Heart left ventricle (tissue), 16 donors: ENCODE data around the gene RGS12. TPM values are rescaled to one million over a fixed set of nuclear protein-coding genes. Genes with fewer than 3 reads are reported as not detected.

Experiments used
- ATAC-seq, 4 donors: fragments of 200-7000 bp; cut with Tn5 transposase; one replicate each; pipeline ENCODE4 v1.9.1; 2020 to 2022; ENCODE audit warnings: moderate library complexity in 4 of 4, mild to moderate bottlenecking in 3 of 4, moderate number of reproducible peaks in 1 of 4
- DNase-seq, 5 donors: peaks; one replicate each; pipeline ENCODE4 v3.0.0-alpha.2; 2020
- H3K27ac ChIP-seq, 12 donors: fragments of 200-600 bp; sonication (generic) in 4 of 12; one replicate each; pipeline versions ENCODE4 v1.5.0 to v1.8.0; 2016 to 2022; ENCODE audit warnings: mild to moderate bottlenecking in 2 of 12
- H3K27me3 ChIP-seq, 9 donors: fragments of 200-600 bp; sonication (generic) in 2 of 9; one replicate each; pipeline versions ENCODE4 v1.5.1 to v1.8.0; 2016 to 2022; ENCODE audit warnings: mild to moderate bottlenecking in 3 of 9
- H3K36me3 ChIP-seq, 9 donors: fragments of 200-600 bp; sonication (generic) in 2 of 9; one replicate each; pipeline versions ENCODE4 v1.5.0 to v1.8.0; 2018 to 2022; ENCODE audit warnings: mild to moderate bottlenecking in 2 of 9
- H3K4me1 ChIP-seq, 12 donors: fragments of 200-600 bp; sonication (generic) in 4 of 12; one replicate each; pipeline versions ENCODE4 v1.5.0 to v1.8.0; 2016 to 2022; ENCODE audit warnings: mild to moderate bottlenecking in 3 of 12
- H3K4me3 ChIP-seq, 12 donors: fragments of 200-600 bp; sonication (generic) in 4 of 12; one replicate each; pipeline versions ENCODE4 v1.5.0 to v1.8.0; 2017 to 2022; ENCODE audit warnings: mild to moderate bottlenecking in 9 of 12, moderate library complexity in 4 of 12
- H3K9me3 ChIP-seq, 12 donors: fragments of 200-600 bp; sonication (generic) in 4 of 12; one replicate each; pipeline versions ENCODE4 v1.5.0 to v1.8.0; 2016 to 2022; ENCODE audit warnings: mild to moderate bottlenecking in 1 of 12
- CTCF ChIP-seq, 12 donors: fragments of 200-600 bp; sonication (generic) in 4 of 12; IDR thresholded peaks; one replicate each; pipeline versions ENCODE4 v1.5.0 to v1.8.0; 2018 to 2022; ENCODE audit warnings: antibody characterized with exemption in 12 of 12, mild to moderate bottlenecking in 5 of 12
- POLR2A ChIP-seq, 2 donors: fragments of 450-650 bp; IDR thresholded peaks; one replicate each; pipeline ENCODE4 v1.6.1; 2017; ENCODE audit warnings: antibody characterized with exemption in 2 of 2, mild to moderate bottlenecking in 2 of 2, moderate library complexity in 2 of 2
- WGBS, 4 donors: extraction: QIAGEN DNeasy Blood & Tissue Kit in 2 of 4; methylation state at CpG; one replicate each; pipeline versions ENCODE4 v1.1.5 to v1.1.7; 2013 to 2018; 5-methylcytosine and 5-hydroxymethylcytosine counted together
- intact Hi-C, 10 donors: fragments of 100-400 bp; cut with DNase I; formaldehyde crosslinking; loops; one replicate each; pipeline versions ENCODE4 v1.11.1 to v1.14.2; 2022
- polyA plus RNA-seq, 2 donors: library from polyadenylated mRNA; stranded (reverse); fragments of 200-250 nt; gene quantifications; one replicate each; pipeline ENCODE4 v1.2.3, GENCODE V29; 2013
- total RNA-seq, 9 donors: library from RNA; depleted of rRNA in 2 of 9; stranded (reverse); fragments of >200 nt in 2 of 9; fragmentation: NEBNext Ultra II Directional in 3 of 9; extraction: Animal tissue kit (Norgen Biotek cat#: 25700) in 3 of 9; gene quantifications; one replicate each; pipeline versions ENCODE4 v1.1.0 to v1.2.4, GENCODE V29; 2016 to 2023
- donor health status: ischemic (EF 13 %, LVEDD 7.1; RV severe dilation, severe dysfunction).
- donor health status: healthy with polysubstance abuse.
- donor health status: DM: no; HTN: yes; CAD: no.
- donor health status: DM: no; HTN: no; CAD: no.
- donor health status: ischemic (EF 25% LVEDD 6.9; RV normal size, moderate dysfunction).
- donor health status: ischemic (EF 25% LVEDD 5.7; RV mildly dilated, moderate dysfunction).
- donor health status: healthy.
- donor health status: DM: yes; HTN: yes; CAD: no.
- donor health status: ischemic (EF 35%, LVEDD 5.7; RV mildly dilated, moderate dysfunction).
- donor health status: nonischemic (EF 11% LVEDD 7.7; RV severe dilation, severe dysfunction).
- donor health status: DM: yes; HTN: yes; CAD: no.
- donor health status: PGD.
- donor health status: ischemic (EF 29% LVEDD 5.4; RV normal size, mild dysfunction).
- donor health status: nonischemic (EF 23%, LVEDD 6.1; RV moderate dilation, normal function).

Gene RGS12
- total and polyA plus RNA-seq, 11 donors: 8.4 to 18.4 (median 13.9) TPM

GRCh38 chr4:3287972-3288570, 4.8 kb upstream of the RGS12 start:
- Histone ChIP-seq H3K36me3 (no peaks in the 10 kb centered on the region), H3K9me3 (no peaks in the 10 kb centered on the region), H3K4me1 (peaks cover 0 to 40% (median 20%) of the 10 kb centered on the region in 12 donors), H3K4me3 (no peak overlapping the region), H3K27me3 (peaks cover 0 to 7% (median 0%) of the 10 kb centered on the region in 9 donors), H3K27ac (peak overlapping the region in 4 of 12 donors; percentile 18 to 54 (median 34))
- ATAC-seq (peak in 1 of 4 donors; percentile 49), DNase-seq (peak in 1 of 5 donors; percentile 48)
- TF ChIP-seq CTCF (IDR thresholded peaks at IDR 0.05) (no peak), POLR2A (IDR thresholded peaks at IDR 0.05) (no peak)
- intact Hi-C loops: no loop called here
- WGBS, 4 donors: 56 to 71% (median 66%) methylated on average over 16 to 24 of the region's 24 CpGs

- H3K4me1 ChIP-seq: peaks cover 0 to 41% (median 21%) of the 10 kb centered on the region in 12 donors
- DNase-seq (peak in 2 of 5 donors; percentile 35 to 55), ATAC-seq (no peak)
- no peaks in the 10 kb centered on the region for H3K36me3 ChIP-seq
- intact Hi-C loops: no loop called here
- peaks cover 0 to 7% (median 0%) of the 10 kb centered on the region in 9 donors for H3K27me3 ChIP-seq
- TF ChIP-seq POLR2A (IDR thresholded peaks at IDR 0.05) (no peak), CTCF (IDR thresholded peaks at IDR 0.05) (no peak)
- no peak overlapping the region for H3K4me3 ChIP-seq
- no peaks in the 10 kb centered on the region for H3K9me3 ChIP-seq
- peak overlapping the region in 4 of 12 donors; percentile 18 to 54 (median 34) for H3K27ac ChIP-seq
- WGBS, 4 donors: 49 to 77% (median 65%) methylated on average over 8 to 11 of the region's 11 CpGs
Measured at GRCh38 chr4:3288571-3289094, 4.2 kb upstream of the RGS12 start.

GRCh38 chr4:3290476-3290875, 2.3 kb upstream of the RGS12 start:
- ATAC-seq (no peak), DNase-seq (no peak)
- H3K4me3 ChIP-seq: no peak overlapping the region
- no peaks in the 10 kb centered on the region for H3K36me3 ChIP-seq
- WGBS, 4 donors: 94 to 97% (median 94%) methylated on average over 11 of the region's 11 CpGs
- H3K4me1 ChIP-seq: peaks cover 0 to 47% (median 25%) of the 10 kb centered on the region in 12 donors
- intact Hi-C loops: no loop called here
- TF ChIP-seq CTCF (IDR thresholded peaks at IDR 0.05): no peak
- no peak for TF ChIP-seq POLR2A (IDR thresholded peaks at IDR 0.05)
- H3K27me3 ChIP-seq: peaks cover 0 to 7% (median 0%) of the 10 kb centered on the region in 9 donors
- no peak overlapping the region for H3K27ac ChIP-seq
- no peaks in the 10 kb centered on the region for H3K9me3 ChIP-seq

- DNase-seq (no peak), ATAC-seq (no peak)
- Histone ChIP-seq H3K4me3 (peak overlapping the region in 1 of 12 donors; percentile 84), H3K9me3 (no peaks in the 10 kb centered on the region), H3K36me3 (no peaks in the 10 kb centered on the region), H3K4me1 (peaks cover 0 to 47% (median 24%) of the 10 kb centered on the region in 12 donors), H3K27ac (peak overlapping the region in 2 of 12 donors; percentile 99), H3K27me3 (peaks cover 0 to 7% (median 0%) of the 10 kb centered on the region in 9 donors)
- WGBS, 4 donors: 87 to 93% (median 92%) methylated on average over 9 of the region's 9 CpGs
- intact Hi-C loops: no loop called here
- TF ChIP-seq POLR2A (IDR thresholded peaks at IDR 0.05) (no peak), CTCF (IDR thresholded peaks at IDR 0.05) (no peak)
Measured at GRCh38 chr4:3290889-3291321, 1.9 kb upstream of the RGS12 start.
